ENCODE results near the gene GAN. TPM values are rescaled to one million over a fixed set of nuclear protein-coding genes. Genes with fewer than 3 reads are reported as not detected.

Gene GAN
- total RNA-seq, 6 experiments from 2014 or later, result 5.6 to 8.6 (median 6.2) TPM

DNA sequence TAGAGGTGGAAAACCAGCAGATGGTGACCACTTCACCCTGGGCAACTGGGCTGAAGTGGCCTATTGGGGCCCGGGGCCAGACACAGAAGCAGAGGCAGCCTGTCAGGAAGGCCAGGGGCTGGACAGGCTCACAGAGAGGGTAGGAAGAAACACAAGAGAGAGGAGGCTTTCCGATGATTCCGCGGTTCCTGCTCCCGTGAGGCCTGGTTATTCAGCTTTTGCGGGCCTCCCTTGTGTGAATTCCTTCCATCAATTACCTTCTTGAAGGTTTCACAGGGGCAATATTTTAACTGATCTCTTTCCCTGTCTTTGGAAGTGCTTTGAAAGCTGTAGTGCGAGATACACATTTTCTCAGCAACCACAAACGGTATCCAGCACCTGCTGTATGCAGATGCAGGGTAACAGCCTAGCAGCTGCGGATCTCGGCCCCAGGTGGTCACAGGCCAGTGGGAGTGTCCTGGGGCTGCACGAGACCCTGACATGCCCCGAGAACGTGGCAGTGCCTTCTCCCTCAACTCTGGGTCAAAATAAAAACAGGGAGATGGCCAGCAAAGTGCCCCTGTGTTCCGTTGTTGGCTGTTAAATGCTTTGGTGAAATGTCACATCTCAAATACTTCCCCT lies 118.3 kb downstream of the GAN start:
- TF ChIP-seq, protein P1, sequence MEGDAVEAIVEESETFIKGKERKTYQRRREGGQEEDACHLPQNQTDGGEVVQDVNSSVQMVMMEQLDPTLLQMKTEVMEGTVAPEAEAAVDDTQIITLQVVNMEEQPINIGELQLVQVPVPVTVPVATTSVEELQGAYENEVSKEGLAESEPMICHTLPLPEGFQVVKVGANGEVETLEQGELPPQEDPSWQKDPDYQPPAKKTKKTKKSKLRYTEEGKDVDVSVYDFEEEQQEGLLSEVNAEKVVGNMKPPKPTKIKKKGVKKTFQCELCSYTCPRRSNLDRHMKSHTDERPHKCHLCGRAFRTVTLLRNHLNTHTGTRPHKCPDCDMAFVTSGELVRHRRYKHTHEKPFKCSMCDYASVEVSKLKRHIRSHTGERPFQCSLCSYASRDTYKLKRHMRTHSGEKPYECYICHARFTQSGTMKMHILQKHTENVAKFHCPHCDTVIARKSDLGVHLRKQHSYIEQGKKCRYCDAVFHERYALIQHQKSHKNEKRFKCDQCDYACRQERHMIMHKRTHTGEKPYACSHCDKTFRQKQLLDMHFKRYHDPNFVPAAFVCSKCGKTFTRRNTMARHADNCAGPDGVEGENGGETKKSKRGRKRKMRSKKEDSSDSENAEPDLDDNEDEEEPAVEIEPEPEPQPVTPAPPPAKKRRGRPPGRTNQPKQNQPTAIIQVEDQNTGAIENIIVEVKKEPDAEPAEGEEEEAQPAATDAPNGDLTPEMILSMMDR (IDR thresholded peaks at IDR 0.05), result no peak
- H3K36me3 Mint-ChIP-seq (ENCODE audit: low read depth), result peaks cover 4% of the 10 kb centered on the region; the same call in 1 of the 2 replicates
- H3K9me3 Mint-ChIP-seq, result no peaks in the 10 kb centered on the region
- H3K27me3 Mint-ChIP-seq (ENCODE audit: insufficient read depth), result no peaks in the 10 kb centered on the region; the same call in 1 of the 2 replicates
- DNase-seq, result no peak
- H3K4me3 Mint-ChIP-seq, result no peak overlapping the region
- peaks cover 36% of the 10 kb centered on the region for H3K4me1 Mint-ChIP-seq (ENCODE audit: low read depth)
- no peak overlapping the region for H3K27ac Mint-ChIP-seq

DNA sequence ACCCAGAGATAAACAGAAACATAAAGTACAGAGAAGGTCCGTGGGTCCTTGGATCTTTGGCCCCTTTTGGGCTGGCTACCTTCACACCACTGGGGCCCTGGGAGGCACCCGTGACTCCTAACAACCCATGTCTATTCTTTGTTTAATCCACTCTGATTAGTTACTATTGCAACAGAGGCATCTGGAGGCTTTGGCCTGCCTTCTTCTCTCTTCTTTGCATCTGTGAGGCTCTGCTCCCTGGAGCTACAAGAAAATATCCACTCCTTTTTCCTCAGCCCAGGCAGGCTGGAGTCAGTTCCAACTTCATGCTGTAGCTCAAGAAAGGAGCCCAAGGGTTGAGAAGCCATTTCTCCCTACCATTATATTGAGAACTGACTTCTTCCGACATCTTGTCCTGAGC lies 120.3 kb downstream of the GAN start:
- DNase-seq, result no peak
- Mint-ChIP-seq H3K36me3 (ENCODE audit: low read depth) (peaks cover 4% of the 10 kb centered on the region; the same call in 1 of the 2 replicates), H3K27ac (no peak overlapping the region), H3K9me3 (no peaks in the 10 kb centered on the region), H3K4me3 (no peak overlapping the region), H3K4me1 (ENCODE audit: low read depth) (peaks cover 33% of the 10 kb centered on the region), H3K27me3 (ENCODE audit: insufficient read depth) (no peaks in the 10 kb centered on the region; the same call in 1 of the 2 replicates)
- TF ChIP-seq, protein P1 (IDR thresholded peaks at IDR 0.05), result no peak

DNA sequence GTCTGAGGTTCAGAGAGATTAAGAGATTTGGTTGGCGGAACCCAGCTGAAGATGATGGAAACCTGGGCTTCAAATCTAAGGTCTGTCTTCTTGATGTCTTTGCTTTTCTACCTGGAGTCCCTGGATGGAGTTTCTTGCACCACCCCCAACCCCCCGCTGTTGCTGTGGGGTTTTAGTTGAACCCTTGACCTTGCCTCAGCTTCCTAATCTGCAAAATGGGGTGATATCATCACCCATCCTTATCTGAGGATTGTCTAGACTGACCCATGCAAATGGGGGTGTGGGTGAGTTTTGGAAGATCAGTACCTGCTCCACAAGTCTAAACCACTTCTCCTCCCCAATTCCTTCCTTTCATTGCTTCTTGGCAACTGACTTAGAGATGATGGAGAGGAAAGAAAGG lies 120.8 kb downstream of the GAN start:
- H3K4me3 Mint-ChIP-seq, result no peak overlapping the region
- H3K27me3 Mint-ChIP-seq (ENCODE audit: insufficient read depth), result no peaks in the 10 kb centered on the region; the same call in 1 of the 2 replicates
- TF ChIP-seq, protein P1 (IDR thresholded peaks at IDR 0.05), result no peak
- no peak overlapping the region; the same call in 1 of the 2 replicates for H3K27ac Mint-ChIP-seq
- H3K36me3 Mint-ChIP-seq (ENCODE audit: low read depth), result peaks cover 4% of the 10 kb centered on the region; the same call in 1 of the 2 replicates
- peaks cover 33% of the 10 kb centered on the region for H3K4me1 Mint-ChIP-seq (ENCODE audit: low read depth)
- DNase-seq, result no peak
- no peaks in the 10 kb centered on the region for H3K9me3 Mint-ChIP-seq

DNA sequence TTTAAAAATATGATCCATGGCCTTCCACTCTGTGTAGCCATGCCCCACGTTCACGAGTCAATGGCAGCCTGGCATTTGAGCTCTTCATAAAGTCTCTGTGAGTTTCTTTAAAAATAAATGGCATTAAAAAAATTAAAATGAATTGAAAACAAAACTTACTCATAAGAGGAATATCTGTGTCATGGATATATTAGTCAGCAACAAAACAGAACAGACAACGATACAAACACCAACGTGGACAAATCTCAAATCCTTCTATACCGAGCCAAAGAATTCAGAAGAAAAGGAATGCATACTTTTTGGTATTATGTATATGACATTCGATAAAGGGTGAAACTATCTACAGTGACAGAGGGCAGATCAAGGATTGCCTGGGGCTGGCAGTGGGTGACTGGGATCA lies 121.6 kb downstream of the GAN start:
- Mint-ChIP-seq H3K4me1 (ENCODE audit: low read depth) (peaks cover 29% of the 10 kb centered on the region), H3K9me3 (no peaks in the 10 kb centered on the region)

DNA sequence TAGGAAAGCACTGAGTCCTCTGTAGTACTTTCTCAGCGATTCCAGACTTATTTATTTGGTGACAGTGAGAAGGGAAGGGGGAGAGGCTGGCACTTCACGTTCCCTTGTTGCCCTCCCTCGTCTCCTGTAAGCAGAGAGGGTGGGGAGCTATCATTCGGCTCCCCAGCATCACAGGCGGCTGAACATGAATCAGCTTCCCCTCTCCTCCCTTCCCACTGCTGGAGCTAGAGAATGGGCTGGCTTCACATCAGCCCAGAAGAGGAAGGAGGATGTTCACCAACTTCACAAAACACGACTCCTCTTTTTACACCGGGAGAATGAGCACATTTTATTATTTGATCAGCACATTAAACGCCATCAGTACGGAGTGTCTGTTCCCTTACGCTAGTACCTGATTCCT lies 123.1 kb downstream of the GAN start:
- Mint-ChIP-seq H3K4me1 (ENCODE audit: low read depth) (peaks cover 18% of the 10 kb centered on the region), H3K9me3 (no peaks in the 10 kb centered on the region), H3K36me3 (ENCODE audit: low read depth) (peaks cover 4% of the 10 kb centered on the region; the same call in 1 of the 2 replicates), H3K27ac (peak overlapping the region; percentile 41; the same call in 1 of the 2 replicates), H3K4me3 (no peak overlapping the region), H3K27me3 (ENCODE audit: insufficient read depth) (peaks cover 10% of the 10 kb centered on the region)
- DNase-seq, result no peak
- TF ChIP-seq, protein P1 (IDR thresholded peaks at IDR 0.05), result no peak

More for the DNA sequence above, 121.6 kb downstream of the GAN start:
- no peak overlapping the region for H3K4me3 Mint-ChIP-seq
- H3K27me3 Mint-ChIP-seq (ENCODE audit: insufficient read depth), result peaks cover 4% of the 10 kb centered on the region; the same call in 1 of the 2 replicates
- TF ChIP-seq, protein P1 (IDR thresholded peaks at IDR 0.05), result no peak
- DNase-seq, result peak; percentile 19
- H3K27ac Mint-ChIP-seq, result no peak overlapping the region; the same call in 1 of the 2 replicates
- peaks cover 4% of the 10 kb centered on the region; the same call in 1 of the 2 replicates for H3K36me3 Mint-ChIP-seq (ENCODE audit: low read depth)

Other genes with a start within 250 kb of the GAN start
- 1 to 10 TPM in 1 of 6 experiments, under 1 TPM in 5; 0.23 to 1.2 (median 0.35) TPM for gene C16orf46, start 237.7 kb upstream of the GAN start, total RNA-seq (2021; fragmentation: NEBNext Ultra II Directional; extraction: Animal tissue kit (Norgen Biotek cat#: 25700))
- gene GCSH, start 218.6 kb upstream of the GAN start, total RNA-seq (2021; fragmentation: NEBNext Ultra II Directional; extraction: Animal tissue kit (Norgen Biotek cat#: 25700)), result 10 to 100 TPM; 23.6 to 36.1 (median 31.3) TPM
- gene BCO1, start 76.3 kb upstream of the GAN start, total RNA-seq (2021; fragmentation: NEBNext Ultra II Directional; extraction: Animal tissue kit (Norgen Biotek cat#: 25700)), result not detected
- gene CMIP, start 129.8 kb downstream of the GAN start, total RNA-seq (2021; fragmentation: NEBNext Ultra II Directional; extraction: Animal tissue kit (Norgen Biotek cat#: 25700)), result 10 to 100 TPM; 35.9 to 48.0 (median 43.5) TPM